HG02571 (cell line): ENCODE results near the gene SEC24D.

Experiments
- ATAC-seq: cut with Tn5 transposase; IDR thresholded peaks from one replicate; pipeline ENCODE4 v1.9.1; 2021; ENCODE audit warnings: mild to moderate bottlenecking, moderate library complexity; ENCODE audit not compliant: unreplicated experiment

The SEC24D gene

DNA sequence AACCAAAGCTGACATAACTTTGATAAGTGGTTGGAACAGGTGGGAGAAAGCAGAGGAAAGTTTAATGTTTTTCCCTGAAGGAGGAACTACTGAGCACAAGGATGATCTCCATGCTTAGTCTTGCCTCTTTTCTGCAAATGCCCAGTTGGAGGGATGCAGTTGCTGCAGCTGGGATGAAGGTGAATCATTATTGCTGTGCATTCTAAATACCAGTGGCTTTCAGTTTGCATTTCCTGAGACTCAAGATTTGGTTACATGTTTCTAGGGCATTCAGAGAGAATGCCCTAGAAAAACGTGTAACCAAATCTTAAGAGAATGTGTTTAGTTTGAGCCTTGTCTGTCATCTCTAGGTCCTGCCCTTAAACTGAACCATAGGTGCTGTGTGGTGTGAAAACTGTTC, 108.6 kb downstream of the SEC24D start:
- no peak for ATAC-seq

DNA sequence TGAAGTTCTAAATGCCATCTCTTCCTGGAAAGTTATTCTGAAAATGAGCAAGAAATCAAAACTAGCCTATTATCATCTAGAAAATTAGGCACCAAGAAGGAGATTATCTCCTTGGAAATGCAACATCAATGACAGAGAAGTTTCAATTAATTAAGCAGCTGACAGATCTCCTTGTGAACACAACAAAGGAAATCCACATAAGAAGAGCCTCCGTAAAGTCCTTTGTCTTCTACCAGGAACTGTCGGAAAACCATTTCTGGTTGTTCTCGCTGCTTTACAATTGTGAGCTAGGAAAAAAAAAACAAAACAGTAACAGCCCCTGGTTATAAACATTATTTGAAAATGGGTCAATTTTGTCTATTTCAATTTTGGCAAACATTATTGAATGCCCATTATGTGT, 112.6 kb downstream of the SEC24D start:
- ATAC-seq: no peak

DNA sequence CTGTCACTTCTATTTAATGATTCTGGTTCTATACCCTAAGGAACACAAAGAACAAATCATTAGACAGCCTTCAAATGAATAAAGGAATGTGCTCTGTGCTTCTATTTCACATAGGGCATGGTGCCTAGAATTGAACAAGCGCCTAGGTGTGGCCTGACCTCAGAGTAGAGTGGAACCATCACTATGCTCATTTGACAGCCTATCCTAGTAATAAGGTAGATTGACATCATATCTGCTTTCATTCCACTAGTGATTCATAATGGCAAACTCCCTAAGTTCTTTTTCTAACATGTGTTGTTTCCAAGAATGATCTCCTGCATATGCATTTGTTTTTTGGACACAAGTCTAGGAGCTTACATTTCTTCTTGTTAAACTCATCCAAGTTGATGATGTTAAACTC, 114.2 kb downstream of the SEC24D start:
- ATAC-seq: no peak

DNA sequence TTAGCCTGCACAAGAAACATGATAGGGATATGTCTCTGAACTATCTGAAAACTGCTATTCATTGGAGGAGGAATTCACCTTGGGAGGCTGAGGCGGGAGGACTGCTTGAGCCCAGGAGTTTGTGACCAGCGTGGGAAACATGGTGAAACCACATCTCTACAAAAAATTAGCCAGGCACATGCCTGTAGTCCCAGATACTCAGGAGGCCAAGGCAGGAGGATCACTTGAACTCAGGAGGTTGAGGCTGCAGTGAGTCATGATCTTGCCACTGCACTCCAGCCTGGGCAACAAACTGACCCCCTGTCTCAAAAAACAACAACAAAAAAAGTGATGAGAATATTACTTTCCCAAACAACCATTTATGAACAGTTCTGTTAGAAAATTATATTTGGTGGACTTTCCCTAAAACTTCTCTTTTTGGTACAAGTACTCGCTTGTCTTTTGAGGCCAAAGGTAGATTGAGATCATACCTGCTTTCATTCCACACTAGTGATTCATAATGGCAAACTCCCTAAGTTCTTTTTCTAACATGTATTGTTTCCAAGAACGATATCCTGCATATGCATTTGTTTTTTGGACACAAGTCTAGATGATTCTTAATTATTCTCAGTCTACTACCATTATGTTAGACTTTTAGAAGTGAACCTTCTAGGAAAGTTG, 117.3 kb downstream of the SEC24D start:
- no peak for ATAC-seq

DNA sequence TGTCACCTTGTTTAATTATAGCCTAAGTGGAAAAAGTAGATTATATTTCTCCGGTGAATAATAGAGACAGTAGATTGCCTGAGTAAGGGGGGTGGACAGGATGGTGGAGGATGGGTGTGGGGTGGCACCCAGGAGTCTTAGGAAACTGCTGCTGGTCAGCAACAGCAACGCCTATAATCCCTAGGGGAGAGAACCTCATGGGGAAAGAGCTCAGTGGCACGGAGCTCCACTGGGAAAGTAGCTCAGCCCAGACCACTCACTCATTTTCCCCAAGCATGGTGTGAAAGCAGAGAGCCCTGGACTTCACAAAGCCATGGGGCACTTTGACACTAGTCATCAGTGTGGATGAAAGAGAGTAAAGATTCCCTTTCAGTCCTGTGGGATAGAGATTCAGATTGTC, 119.6 kb downstream of the SEC24D start:
- no peak for ATAC-seq

DNA sequence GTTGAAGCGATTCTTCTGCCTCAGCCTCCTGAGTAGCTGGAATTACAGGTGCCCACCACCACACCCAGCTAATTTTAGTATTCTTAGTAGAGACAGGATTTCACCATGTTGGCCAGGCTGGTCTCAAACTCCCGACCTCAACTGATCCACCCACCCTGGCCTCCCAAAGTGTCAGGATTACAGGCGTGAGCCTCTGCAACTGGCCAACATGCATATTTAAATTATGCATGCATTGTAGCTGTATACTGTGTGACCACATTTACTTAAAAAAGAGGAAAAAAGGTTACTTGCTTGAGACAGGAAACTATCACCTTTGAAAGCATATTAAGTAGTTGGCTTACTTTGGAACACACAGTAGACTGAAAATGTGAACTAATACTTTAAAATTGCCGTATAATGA, 121.2 kb downstream of the SEC24D start:
- no peak for ATAC-seq

DNA sequence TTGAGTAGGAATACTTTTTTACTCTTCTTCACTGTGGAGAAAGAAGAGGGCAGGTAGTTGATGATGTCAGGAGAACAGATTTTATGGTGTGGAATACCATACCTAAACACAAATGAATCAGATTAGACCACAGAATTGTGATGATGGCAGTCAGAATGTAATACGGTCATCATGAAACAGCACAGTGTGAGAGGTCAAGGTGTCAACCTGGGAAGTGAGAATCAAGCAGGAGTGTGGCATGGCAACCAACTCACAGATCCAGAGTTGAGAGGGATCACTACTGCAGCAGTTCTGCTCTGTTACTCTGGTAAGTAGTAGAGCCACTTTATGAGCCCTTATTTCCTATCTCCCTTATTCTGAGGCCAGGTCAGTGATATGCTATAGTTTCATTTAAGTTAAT, 123.1 kb downstream of the SEC24D start:
- no peak for ATAC-seq

DNA sequence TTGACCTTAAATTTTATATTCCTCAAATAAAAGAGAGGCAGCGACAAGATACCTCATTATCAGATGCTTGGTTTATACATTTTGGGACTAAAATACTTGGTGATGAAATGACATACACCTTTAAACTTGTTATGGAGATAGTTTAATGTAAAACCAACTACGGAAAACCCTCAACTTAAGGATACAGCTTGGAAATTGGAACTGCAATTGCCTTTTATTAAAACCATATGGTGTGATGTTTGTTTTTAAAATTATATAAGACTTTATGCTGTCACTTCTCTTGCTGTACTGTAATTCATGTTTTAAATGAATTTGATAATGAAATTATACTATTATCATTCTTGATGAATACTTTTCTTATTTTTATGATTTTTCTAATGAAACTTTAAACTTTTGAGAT, 124.9 kb downstream of the SEC24D start:
- no peak for ATAC-seq

DNA sequence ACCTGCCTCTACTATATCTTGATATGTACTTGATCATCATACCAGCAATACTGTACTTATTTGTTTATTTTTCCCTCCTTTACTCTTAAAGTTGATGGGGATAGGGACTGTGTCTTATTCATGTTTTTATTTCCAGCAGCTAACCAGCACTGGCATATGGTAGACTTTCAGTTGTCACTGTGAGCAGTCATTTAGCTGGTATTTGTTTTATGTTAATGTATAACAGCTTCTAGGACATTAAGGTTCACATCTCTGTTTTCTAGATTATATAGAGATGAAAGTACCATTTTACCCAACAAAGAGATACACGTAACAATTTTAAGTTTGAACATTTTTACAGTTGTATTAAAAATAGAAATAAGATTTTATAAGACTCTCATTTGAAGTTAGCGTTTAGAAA, 132.8 kb downstream of the SEC24D start:
- ATAC-seq: no peak

DNA sequence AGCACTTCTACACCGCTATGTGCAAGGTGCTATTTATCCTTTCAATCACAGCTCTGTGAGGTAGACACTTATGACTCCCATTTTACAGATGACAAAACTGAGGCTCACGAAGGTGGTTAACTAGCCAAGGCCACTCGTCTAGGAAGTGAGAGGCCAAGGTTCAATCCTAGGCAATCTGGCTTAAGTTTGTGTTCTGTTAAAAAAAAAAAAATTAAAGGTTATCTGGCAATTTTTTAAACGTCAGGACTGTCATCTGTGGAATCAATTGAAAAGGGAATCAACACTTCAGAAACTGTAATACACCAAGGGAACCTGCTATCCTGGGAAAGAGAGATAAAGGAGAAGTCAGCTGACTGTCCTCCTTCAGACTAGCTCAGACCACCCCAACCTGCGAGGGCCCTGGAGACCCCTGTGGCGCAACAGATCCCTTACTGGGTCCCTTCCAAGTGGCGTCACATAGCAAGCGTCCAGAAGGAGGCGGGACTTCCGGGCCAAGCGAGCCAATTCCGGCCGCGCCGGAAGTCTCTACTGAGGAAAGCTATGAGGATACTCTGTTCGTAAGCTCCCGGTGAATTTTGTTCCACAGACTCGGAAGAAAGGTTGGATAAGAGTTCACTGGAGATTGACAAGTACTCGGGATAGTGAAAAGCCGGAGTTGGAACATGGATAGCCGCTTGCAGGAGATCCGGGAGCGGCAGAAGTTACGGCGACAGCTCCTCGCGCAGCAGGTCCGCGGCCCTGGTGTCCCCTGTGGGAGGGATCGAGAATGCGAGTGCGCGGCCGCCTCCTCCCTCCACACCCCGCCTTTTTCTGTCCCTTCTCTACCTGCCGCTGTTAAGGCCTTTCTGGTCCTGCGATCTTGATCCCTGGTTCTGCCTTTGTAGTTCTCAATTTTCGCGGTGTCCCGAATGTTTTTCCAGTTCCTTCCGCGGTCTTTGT, 150.8 kb downstream of the SEC24D start, which contains the start of gene METTL14:
TSS of gene METTL14 (plus strand) at position 520 of the 939 bp plus-strand sequence. CDS start at position 663, 143 bp downstream.
- ATAC-seq: peak; percentile 99

DNA sequence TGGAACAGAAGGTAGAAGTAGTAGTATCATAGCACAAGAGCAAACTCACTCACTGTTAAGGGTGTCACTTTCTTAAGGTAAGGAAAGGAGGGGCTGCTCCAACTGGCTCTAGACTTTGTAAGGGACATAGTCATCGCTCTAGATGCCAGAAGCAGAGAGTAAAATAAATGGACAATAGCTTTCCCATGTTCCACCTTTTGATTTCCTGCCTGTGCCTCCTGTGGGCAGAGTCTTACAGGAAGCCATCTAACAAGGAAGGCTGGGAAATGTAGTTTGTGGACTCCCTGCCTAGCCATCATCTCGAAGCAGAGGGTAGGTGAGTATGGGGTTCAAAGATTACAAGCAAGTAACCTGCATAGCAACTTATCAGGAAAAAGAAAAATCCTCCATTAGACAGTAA, 152.4 kb downstream of the SEC24D start:
- ATAC-seq: no peak

DNA sequence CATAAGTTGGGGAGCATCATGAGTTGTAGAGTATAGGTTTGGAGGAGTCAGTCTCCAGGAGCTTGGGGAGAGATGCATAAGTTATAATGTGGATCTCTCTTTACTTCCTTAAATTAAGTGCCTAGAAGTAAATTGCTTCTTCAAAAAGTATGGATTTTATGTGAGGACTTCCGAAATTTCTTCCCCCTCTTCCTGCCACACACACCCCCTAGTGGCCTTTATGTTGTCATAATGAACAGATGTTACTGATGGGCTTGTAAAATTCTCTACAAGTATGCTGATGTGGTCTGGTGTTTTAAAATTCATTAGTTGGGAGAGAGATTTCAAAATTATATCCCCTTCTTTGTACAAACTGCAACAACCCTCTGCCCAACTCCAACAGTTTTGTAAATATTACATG, 153.0 kb downstream of the SEC24D start:
- ATAC-seq: no peak

DNA sequence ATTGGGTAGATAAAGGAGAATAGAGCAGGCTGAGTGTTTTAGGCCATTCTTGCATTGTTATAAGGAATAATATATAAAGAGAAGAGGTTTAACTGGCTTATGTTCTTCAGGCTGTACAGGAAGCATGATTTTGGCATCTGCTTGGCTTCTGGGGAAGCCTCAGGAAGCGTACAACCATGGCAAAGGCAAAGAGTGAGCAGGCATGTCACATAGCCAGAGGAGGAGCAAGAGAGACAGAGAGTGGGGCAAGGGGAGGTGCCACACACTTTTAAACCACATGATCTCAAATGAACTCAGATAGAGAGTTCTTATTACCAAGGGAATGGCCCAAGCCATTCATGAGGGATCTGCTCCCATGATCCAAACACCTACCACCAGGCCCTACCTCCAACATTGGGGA, 155.1 kb downstream of the SEC24D start:
- no peak for ATAC-seq

DNA sequence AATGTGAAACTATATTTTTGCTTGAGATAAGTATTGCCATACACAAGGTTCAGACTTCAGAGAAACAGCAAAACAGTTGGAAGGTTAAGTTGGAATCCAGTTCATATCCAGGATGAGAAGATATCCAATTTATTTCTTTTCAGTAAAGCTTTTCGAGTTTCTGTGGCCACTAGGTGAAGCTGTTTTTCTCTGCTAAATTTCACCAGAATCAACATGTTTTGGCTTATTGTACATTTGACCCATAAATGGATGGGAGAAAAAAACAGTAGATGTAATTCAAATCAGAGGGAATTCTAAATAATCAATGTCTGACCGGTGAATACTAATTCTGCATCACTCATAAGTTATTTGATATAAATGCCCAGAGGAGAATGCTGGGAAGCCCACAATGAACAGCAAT, 159.8 kb downstream of the SEC24D start:
- no peak for ATAC-seq
